ENCODE measurements around the gene CLEC4C.
"Not testable (repeated sequence)": the region's sequence is repeated elsewhere in the genome, so short reads cannot be mapped to it uniquely, and the experiment has no call there.

CLEC4C gene

DNA sequence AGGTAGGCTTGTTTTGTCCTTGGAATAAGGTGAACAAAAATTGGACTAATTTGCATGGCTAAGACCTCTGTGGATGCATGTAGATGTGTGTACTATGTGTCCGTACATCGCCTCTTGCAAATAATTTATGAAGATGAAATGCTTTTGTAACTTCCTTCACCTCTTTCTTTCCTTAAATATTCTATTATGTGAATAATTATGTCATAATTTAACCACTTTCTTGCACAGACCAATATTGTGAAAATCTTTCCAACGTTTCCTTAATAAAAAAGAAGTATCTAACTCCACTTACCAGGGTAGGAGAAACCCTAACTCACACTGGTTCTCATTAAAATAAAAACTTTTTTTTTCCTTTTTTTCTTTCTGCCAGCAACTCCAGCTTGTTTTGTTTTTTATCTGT lies 46.0 kb upstream of the CLEC4C start:
- H3K4me3 ChIP-seq (ENCODE audit: low read depth, low read length), result no peak overlapping the region
- ChIA-PET POLR2A (interaction anchor here (0.7 kb wide), 1 partner anchor 390 kb away, joined by 3 read pairs; no protein-coding TSS in a partner anchor), CTCF (interaction anchor here (0.6 kb wide), 1 partner anchor 101 kb away, joined by 5 read pairs; no protein-coding TSS in a partner anchor)
- no peak overlapping the region for H3K27ac ChIP-seq (ENCODE audit: extremely low read depth, low read depth, low read length)
- no peaks in the 10 kb centered on the region for H3K9me3 ChIP-seq (ENCODE audit: control insufficient read depth, insufficient read depth, low read depth, low read length)
- H3K36me3 ChIP-seq (ENCODE audit: control insufficient read depth in 2 of 2, insufficient read depth in 1 of 2, low read length in 2 of 2), result no peaks in the 10 kb centered on the region
- H3K4me1 ChIP-seq (ENCODE audit: control insufficient read depth, insufficient read depth, low read length), result 0 out of 2 replicates have a peak, but pooled peaks cover 2% of the 10 kb centered on the region
- TF ChIP-seq ZBTB21 (tag by site-specific recombination; IDR thresholded peaks at IDR 0.05) (no peak), ZNF529 (tag by site-specific recombination; IDR thresholded peaks at IDR 0.05; ENCODE audit: insufficient replicate concordance) (no peak), ZNF514 (tag by site-specific recombination; IDR thresholded peaks at IDR 0.05) (no peak), ZNF404 (tag by site-specific recombination; IDR thresholded peaks at IDR 0.05) (no peak), ZNF433 (tag by site-specific recombination; IDR thresholded peaks at IDR 0.05; ENCODE audit: low read depth) (no peak), ZXDB (tag by site-specific recombination; IDR thresholded peaks at IDR 0.05) (no peak), EGR2 (tag by site-specific recombination; IDR thresholded peaks at IDR 0.05; ENCODE audit: low read depth) (no peak), ZNF37A (tag by site-specific recombination; IDR thresholded peaks at IDR 0.05) (no peak), ZNF121 (tag by site-specific recombination; IDR thresholded peaks at IDR 0.05) (no peak), ZNF510 (tag by site-specific recombination; IDR thresholded peaks at IDR 0.05; ENCODE audit: insufficient replicate concordance) (no peak), ZNF274 (IDR thresholded peaks at IDR 0.05; ENCODE audit: low read length) (no peak), ZNF274 (tag by site-specific recombination; IDR thresholded peaks at IDR 0.05; ENCODE audit: borderline replicate concordance) (no peak), ZNF133 (tag by site-specific recombination; IDR thresholded peaks at IDR 0.05) (no peak), ZNF830 (tag by site-specific recombination; IDR thresholded peaks at IDR 0.05; ENCODE audit: low read depth) (no peak)
- TF ChIP-seq, protein P1, sequence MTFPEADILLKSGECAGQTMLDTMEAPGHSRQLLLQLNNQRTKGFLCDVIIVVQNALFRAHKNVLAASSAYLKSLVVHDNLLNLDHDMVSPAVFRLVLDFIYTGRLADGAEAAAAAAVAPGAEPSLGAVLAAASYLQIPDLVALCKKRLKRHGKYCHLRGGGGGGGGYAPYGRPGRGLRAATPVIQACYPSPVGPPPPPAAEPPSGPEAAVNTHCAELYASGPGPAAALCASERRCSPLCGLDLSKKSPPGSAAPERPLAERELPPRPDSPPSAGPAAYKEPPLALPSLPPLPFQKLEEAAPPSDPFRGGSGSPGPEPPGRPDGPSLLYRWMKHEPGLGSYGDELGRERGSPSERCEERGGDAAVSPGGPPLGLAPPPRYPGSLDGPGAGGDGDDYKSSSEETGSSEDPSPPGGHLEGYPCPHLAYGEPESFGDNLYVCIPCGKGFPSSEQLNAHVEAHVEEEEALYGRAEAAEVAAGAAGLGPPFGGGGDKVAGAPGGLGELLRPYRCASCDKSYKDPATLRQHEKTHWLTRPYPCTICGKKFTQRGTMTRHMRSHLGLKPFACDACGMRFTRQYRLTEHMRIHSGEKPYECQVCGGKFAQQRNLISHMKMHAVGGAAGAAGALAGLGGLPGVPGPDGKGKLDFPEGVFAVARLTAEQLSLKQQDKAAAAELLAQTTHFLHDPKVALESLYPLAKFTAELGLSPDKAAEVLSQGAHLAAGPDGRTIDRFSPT (tag by site-specific recombination; IDR thresholded peaks at IDR 0.05), result no peak
- TF ChIP-seq, protein P2, sequence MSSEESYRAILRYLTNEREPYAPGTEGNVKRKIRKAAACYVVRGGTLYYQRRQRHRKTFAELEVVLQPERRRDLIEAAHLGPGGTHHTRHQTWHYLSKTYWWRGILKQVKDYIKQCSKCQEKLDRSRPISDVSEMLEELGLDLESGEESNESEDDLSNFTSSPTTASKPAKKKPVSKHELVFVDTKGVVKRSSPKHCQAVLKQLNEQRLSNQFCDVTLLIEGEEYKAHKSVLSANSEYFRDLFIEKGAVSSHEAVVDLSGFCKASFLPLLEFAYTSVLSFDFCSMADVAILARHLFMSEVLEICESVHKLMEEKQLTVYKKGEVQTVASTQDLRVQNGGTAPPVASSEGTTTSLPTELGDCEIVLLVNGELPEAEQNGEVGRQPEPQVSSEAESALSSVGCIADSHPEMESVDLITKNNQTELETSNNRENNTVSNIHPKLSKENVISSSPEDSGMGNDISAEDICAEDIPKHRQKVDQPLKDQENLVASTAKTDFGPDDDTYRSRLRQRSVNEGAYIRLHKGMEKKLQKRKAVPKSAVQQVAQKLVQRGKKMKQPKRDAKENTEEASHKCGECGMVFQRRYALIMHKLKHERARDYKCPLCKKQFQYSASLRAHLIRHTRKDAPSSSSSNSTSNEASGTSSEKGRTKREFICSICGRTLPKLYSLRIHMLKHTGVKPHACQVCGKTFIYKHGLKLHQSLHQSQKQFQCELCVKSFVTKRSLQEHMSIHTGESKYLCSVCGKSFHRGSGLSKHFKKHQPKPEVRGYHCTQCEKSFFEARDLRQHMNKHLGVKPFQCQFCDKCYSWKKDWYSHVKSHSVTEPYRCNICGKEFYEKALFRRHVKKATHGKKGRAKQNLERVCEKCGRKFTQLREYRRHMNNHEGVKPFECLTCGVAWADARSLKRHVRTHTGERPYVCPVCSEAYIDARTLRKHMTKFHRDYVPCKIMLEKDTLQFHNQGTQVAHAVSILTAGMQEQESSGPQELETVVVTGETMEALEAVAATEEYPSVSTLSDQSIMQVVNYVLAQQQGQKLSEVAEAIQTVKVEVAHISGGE (tag by site-specific recombination; conservative IDR thresholded peaks at IDR 0.05; ENCODE audit: low read depth), result no peak
- TF ChIP-seq, protein P3, sequence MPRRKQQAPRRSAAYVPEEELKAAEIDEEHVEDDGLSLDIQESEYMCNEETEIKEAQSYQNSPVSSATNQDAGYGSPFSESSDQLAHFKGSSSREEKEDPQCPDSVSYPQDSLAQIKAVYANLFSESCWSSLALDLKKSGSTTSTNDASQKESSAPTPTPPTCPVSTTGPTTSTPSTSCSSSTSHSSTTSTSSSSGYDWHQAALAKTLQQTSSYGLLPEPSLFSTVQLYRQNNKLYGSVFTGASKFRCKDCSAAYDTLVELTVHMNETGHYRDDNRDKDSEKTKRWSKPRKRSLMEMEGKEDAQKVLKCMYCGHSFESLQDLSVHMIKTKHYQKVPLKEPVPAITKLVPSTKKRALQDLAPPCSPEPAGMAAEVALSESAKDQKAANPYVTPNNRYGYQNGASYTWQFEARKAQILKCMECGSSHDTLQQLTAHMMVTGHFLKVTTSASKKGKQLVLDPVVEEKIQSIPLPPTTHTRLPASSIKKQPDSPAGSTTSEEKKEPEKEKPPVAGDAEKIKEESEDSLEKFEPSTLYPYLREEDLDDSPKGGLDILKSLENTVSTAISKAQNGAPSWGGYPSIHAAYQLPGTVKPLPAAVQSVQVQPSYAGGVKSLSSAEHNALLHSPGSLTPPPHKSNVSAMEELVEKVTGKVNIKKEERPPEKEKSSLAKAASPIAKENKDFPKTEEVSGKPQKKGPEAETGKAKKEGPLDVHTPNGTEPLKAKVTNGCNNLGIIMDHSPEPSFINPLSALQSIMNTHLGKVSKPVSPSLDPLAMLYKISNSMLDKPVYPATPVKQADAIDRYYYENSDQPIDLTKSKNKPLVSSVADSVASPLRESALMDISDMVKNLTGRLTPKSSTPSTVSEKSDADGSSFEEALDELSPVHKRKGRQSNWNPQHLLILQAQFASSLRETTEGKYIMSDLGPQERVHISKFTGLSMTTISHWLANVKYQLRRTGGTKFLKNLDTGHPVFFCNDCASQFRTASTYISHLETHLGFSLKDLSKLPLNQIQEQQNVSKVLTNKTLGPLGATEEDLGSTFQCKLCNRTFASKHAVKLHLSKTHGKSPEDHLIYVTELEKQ (tag by site-specific recombination; IDR thresholded peaks at IDR 0.05; ENCODE audit: borderline replicate concordance), result no peak

DNA sequence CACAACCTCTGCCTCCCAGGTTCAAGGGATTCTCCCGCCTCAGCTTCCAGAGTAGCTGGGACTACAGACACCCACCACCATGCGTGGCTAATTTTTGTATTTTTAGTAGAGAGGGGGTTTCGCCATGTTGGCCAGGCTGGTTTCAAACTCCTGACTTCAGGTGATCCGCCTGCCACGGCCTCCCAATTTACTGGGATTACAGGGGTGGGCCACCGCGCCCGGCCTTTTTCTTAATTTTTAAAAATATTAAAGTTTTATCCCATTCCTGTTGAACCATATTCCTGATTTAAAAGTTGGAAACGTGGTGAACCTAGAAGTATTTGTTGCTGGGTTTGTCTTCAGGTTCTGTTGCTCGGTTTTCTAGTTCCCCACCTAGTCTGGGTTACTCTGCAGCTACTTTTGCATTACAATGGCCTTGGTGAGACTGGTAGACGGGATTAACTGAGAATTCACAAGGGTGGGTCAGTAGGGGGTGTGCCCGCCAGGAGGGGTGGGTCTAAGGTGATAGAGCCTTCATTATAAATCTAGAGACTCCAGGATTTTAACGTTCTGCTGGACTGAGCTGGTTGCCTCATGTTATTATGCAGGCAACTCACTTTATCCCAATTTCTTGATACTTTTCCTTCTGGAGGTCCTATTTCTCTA lies 41.8 kb upstream of the CLEC4C start, which contains the start of gene NANOG:
Gene NANOG (plus strand): TSS at position 519 of the 645 bp plus-strand sequence. CDS start 213 bp downstream, outside the sequence.
- H3K36me3 ChIP-seq (ENCODE audit: control insufficient read depth in 2 of 2, insufficient read depth in 1 of 2, low read length in 2 of 2); H3K4me1 ChIP-seq (ENCODE audit: control insufficient read depth, insufficient read depth, low read length); H3K4me3 ChIP-seq (ENCODE audit: low read depth, low read length); H3K9me3 ChIP-seq (ENCODE audit: control insufficient read depth, insufficient read depth, low read depth, low read length); H3K27ac ChIP-seq (ENCODE audit: extremely low read depth, low read depth, low read length); POLR2A ChIA-PET: not testable (repeated sequence)
- CTCF ChIA-PET, result interaction anchor here (0.5 kb wide), 1 partner anchor 17 kb away, joined by 3 read pairs; no protein-coding TSS in a partner anchor

Data from HEK293 (cell line).